Measurements from ENCODE around the gene SLC39A5. TPM values are rescaled to one million over a fixed set of nuclear protein-coding genes. Genes with fewer than 3 reads are reported as not detected.

SLC39A5 gene
- total and polyA plus RNA-seq, 2 of the 8 experiments (the other 6 are each of a cell fraction or from before 2014, with no cell fraction given) = 0.27 TPM; not detected in 1

- POLR2A ChIA-PET (ENCODE audit: partially characterized antibody) = interaction anchor here (0.6 to 3.8 kb wide), 23 partner anchors 8 to 818 kb away, joined by 3 to 41 read pairs (median 5); partner anchors contain the start of genes CNPY2, COQ10A, CS and ERBB3
- 35% methylated on average over 9 of the region's 9 CpGs; no CpG with 5 or more reads in 1 of the 2 experiments for WGBS, 2 experiments (ENCODE audit: extremely low coverage in 1 of 2, insufficient coverage in 1 of 2, insufficient read length in 1 of 2, insufficient replicate concordance in 2 of 2, low coverage in 1 of 2, low lambda C conversion rate in 2 of 2, missing lambda C conversion rate in 1 of 2)
- TF ChIP-seq HDAC6 (IDR thresholded peaks at IDR 0.05; ENCODE audit: low read depth, low read length) (no peak), PHF8 (conservative IDR thresholded peaks at IDR 0.05; ENCODE audit: low read depth, low read length) (no peak), SP4 (IDR thresholded peaks at IDR 0.05; ENCODE audit: low read length) (no peak), CBX5 (IDR thresholded peaks at IDR 0.05; ENCODE audit: low read depth, low read length) (no peak), CTCF (IDR thresholded peaks at IDR 0.05; ENCODE audit: control extremely low read depth in 1 of 3, insufficient read depth in 1 of 3, low read depth in 1 of 3, low read length in 3 of 3) (no peak), KDM4A (IDR thresholded peaks at IDR 0.05; ENCODE audit: low read depth, low read length, severe bottlenecking) (no peak), POU5F1 (IDR thresholded peaks at IDR 0.05; ENCODE audit: low read depth, low read length) (no peak)
Measured at GRCh38 chr12:56258820-56259183, 29.0 kb downstream of the SLC39A5 start.

More at GRCh38 chr12:56258820-56259183, 29.0 kb downstream of the SLC39A5 start:
- Histone ChIP-seq H3K18ac (ENCODE audit: extremely low read depth, low read length) (peak overlapping the region; percentile 48; the same call in 1 of the 2 replicates), H4K91ac (replicated peaks; ENCODE audit: insufficient read length, low read length) (no peak overlapping the region), H3K27me3 (replicated peaks in 1 of 4; ENCODE audit: control insufficient read depth in 3 of 4, extremely low read depth in 1 of 4, insufficient read depth in 3 of 4, low read length in 3 of 4) (no peaks in the 10 kb centered on the region), H3K4me2 (ENCODE audit: insufficient read depth in 1 of 2, low read depth in 2 of 2, low read length in 2 of 2) (peak overlapping the region; percentile 73 to 83), H4K5ac (ENCODE audit: insufficient read length, low read depth, low read length) (no peak overlapping the region), H2BK12ac (ENCODE audit: low read depth, low read length) (no peak overlapping the region), H2BK20ac (ENCODE audit: low read length) (no peak overlapping the region), H3K4me1 (replicated peaks in 1 of 4; ENCODE audit: control insufficient read depth in 3 of 4, insufficient read depth in 4 of 4, low read length in 3 of 4) (peaks cover 8 to 17% (median 13%) of the 10 kb centered on the region in 4 experiments), H2AK5ac (ENCODE audit: low read depth, low read length) (no peak overlapping the region), H2BK5ac (ENCODE audit: low read depth, low read length) (peak overlapping the region; percentile 90), H3K4me3 (ENCODE audit: extremely low read depth in 1 of 4, insufficient read depth in 2 of 4, low read depth in 3 of 4, low read length in 4 of 4) (peak overlapping the region; percentile 60 to 86 (median 68)), H4K20me1 (replicated peaks in 1 of 2; ENCODE audit: control insufficient read depth in 1 of 2, insufficient read depth in 2 of 2, low read length in 2 of 2) (peaks cover 5 to 6% of the 10 kb centered on the region in 2 experiments), H3K14ac (ENCODE audit: insufficient read length) (no peak overlapping the region), H3K23me2 (ENCODE audit: low read depth, low read length) (peaks cover 11% of the 10 kb centered on the region; the same call in 1 of the 2 replicates), H3K79me1 (ENCODE audit: low read depth, low read length) (peaks cover 7% of the 10 kb centered on the region), H3K23ac (ENCODE audit: insufficient read length) (no peak overlapping the region), H3K9ac (replicated peaks in 1 of 4; ENCODE audit: extremely low read depth in 1 of 4, low read depth in 3 of 4, low read length in 3 of 4) (peak overlapping the region in 2 of 4 experiments; percentile 60 to 64; a peak in 4 of 7 replicates), H3K56ac (replicated peaks; ENCODE audit: insufficient read length, low read depth, low read length) (peak overlapping the region; percentile 27), H3K27ac (ENCODE audit: low read depth, low read length) (no peak overlapping the region), H2BK15ac (ENCODE audit: low read length) (no peak overlapping the region), H3K4ac (replicated peaks; ENCODE audit: insufficient read length, low read depth, low read length) (no peak overlapping the region), H3K36me3 (ENCODE audit: control insufficient read depth in 2 of 4, insufficient read depth in 4 of 4, low read length in 3 of 4) (peaks cover 8 to 26% (median 11%) of the 10 kb centered on the region in 4 experiments; a peak in 7 of 8 replicates), H2AFZ (ENCODE audit: low read length) (peak overlapping the region; percentile 89), H4K8ac (ENCODE audit: extremely low read depth, insufficient read depth, low read length) (no peak overlapping the region), H3K9me3 (ENCODE audit: insufficient read depth in 2 of 2, low read depth in 1 of 2, low read length in 1 of 2) (no peaks in the 10 kb centered on the region), H3K79me2 (ENCODE audit: control insufficient read depth in 1 of 2, insufficient read depth in 2 of 2, low read length in 2 of 2) (peaks cover 0 to 8% of the 10 kb centered on the region in 2 experiments; a peak in 1 of 4 replicates), H2BK120ac (replicated peaks; ENCODE audit: low read depth, low read length) (no peak overlapping the region)
- CTCF ChIA-PET (ENCODE audit: partially characterized antibody) = interaction anchor here (0.6 to 6.4 kb wide), 22 partner anchors 8 to 300 kb away, joined by 3 to 47 read pairs (median 6); partner anchors contain the start of genes COQ10A, RNF41 and SMARCC2
- no peak for DNase-seq (ENCODE audit: low read depth in 1 of 2, low spot score in 2 of 2)
- no peak for FAIRE-seq
